ENCODE results near the gene DOK1. TPM values are rescaled to one million over a fixed set of nuclear protein-coding genes. Genes with fewer than 3 reads are reported as not detected.
A peak's percentile ranks its signal among the peaks of the same experiment; 100 is the strongest.

Gene DOK1
- polyA plus RNA-seq, 3 donors: 48.0 to 53.6 (median 49.3) TPM

DNA sequence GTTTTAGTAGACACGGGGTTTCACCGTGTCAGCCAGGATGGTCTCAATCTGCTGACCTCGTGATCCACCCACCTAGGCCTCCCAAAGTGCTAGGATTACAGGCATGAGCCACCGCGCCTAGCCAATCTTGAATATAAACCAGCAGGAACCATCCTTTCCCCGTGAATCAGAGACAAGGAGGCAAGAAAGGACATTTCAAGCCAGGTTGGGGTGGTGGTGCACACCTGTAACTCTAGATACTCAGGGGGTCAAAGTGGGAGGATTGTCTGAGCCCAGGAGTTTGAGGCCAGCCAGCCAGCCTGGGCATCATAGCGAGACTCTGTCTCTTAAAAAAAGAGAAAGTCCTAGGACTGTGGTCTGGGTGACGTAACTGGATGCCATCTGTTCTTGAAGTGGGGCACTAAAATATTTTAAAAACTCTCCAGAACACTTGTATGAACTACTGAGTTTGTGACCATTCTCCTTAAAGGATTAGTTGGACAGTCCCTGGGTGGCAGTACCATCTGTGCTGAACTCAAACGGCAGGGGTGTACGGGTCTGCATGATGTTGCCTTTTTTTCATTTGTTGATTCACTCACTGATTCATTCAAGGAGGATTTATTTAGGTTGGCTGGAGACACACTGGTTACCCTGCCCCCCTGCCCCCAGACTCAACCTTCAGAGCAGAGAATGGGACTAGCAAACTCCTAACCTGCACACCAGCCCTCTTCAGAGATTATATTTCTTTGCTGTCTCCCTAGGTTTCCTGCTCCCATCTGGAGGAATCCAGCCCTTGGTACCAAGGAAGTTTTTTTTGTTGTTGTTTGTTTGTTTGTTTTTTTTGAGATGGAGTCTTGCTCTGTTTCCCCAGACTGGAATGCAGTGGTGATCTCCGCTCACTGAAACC is 43.2 kb upstream of the DOK1 start:
- H3K36me3 ChIP-seq (replicated peaks in 1 of 2; ENCODE audit: control insufficient read depth in 1 of 2, insufficient read depth in 2 of 2, low read length in 2 of 2): no peaks in the 10 kb centered on the region
- peaks cover 7% of the 10 kb centered on the region for H3K79me2 ChIP-seq (ENCODE audit: insufficient read depth, low read length)
- H3K4me2 ChIP-seq (replicated peaks; ENCODE audit: extremely low read depth, low read length, poor library complexity, severe bottlenecking): no peak overlapping the region
- H4K20me1 ChIP-seq (ENCODE audit: insufficient read depth, low read length): no peaks in the 10 kb centered on the region
- H3K4me1 Mint-ChIP-seq: peaks cover 43% of the 10 kb centered on the region
- H3K36me3 Mint-ChIP-seq: peaks cover 7 to 19% of the 10 kb centered on the region in 2 donors
- H3K4me3 Mint-ChIP-seq: peak overlapping the region in 1 of 2 donors; percentile 80
- no peak overlapping the region for H3K9ac ChIP-seq (ENCODE audit: insufficient read depth, low read length, poor library complexity, severe bottlenecking)
- H3K9me3 Mint-ChIP-seq: peaks cover 0 to 26% (median 20%) of the 10 kb centered on the region in 7 donors
- no peak for DNase-seq
- peaks cover 37 to 46% of the 10 kb centered on the region in 2 donors for H3K4me1 ChIP-seq (ENCODE audit: control insufficient read depth in 1 of 2, insufficient read depth in 2 of 2, low read length in 2 of 2)
- peak overlapping the region in 1 of 7 donors; percentile 54 for H3K27ac Mint-ChIP-seq
- H2AFZ ChIP-seq (ENCODE audit: insufficient read depth, low read depth, low read length, poor library complexity, severe bottlenecking): no peak overlapping the region
- H3K27me3 ChIP-seq (ENCODE audit: control insufficient read depth in 2 of 2, insufficient read depth in 2 of 2, low read length in 2 of 2): peaks cover 59 to 83% of the 10 kb centered on the region in 2 donors
- peaks cover 0 to 12% of the 10 kb centered on the region in 2 donors for H3K9me3 ChIP-seq (replicated peaks in 1 of 2; ENCODE audit: control insufficient read depth in 1 of 2, insufficient read depth in 1 of 2, low read length in 2 of 2)
- H3K4me3 ChIP-seq (replicated peaks in 1 of 3; ENCODE audit: low read depth in 2 of 3, low read length in 3 of 3): no peak overlapping the region
- no peak overlapping the region for H3K27ac ChIP-seq (ENCODE audit: low read depth in 1 of 2, low read length in 2 of 2)
- intact Hi-C loops (cut with micrococcal nuclease): no loop called here
- TF ChIP-seq, protein P1, sequence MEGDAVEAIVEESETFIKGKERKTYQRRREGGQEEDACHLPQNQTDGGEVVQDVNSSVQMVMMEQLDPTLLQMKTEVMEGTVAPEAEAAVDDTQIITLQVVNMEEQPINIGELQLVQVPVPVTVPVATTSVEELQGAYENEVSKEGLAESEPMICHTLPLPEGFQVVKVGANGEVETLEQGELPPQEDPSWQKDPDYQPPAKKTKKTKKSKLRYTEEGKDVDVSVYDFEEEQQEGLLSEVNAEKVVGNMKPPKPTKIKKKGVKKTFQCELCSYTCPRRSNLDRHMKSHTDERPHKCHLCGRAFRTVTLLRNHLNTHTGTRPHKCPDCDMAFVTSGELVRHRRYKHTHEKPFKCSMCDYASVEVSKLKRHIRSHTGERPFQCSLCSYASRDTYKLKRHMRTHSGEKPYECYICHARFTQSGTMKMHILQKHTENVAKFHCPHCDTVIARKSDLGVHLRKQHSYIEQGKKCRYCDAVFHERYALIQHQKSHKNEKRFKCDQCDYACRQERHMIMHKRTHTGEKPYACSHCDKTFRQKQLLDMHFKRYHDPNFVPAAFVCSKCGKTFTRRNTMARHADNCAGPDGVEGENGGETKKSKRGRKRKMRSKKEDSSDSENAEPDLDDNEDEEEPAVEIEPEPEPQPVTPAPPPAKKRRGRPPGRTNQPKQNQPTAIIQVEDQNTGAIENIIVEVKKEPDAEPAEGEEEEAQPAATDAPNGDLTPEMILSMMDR (IDR thresholded peaks at IDR 0.05): no peak
- 34% methylated on average over 7 of the region's 11 CpGs for WGBS (ENCODE audit: insufficient coverage)
- peaks cover 65 to 84% (median 74%) of the 10 kb centered on the region in 3 donors for H3K27me3 Mint-ChIP-seq (ENCODE audit: low read depth in 3 of 3)

DNA sequence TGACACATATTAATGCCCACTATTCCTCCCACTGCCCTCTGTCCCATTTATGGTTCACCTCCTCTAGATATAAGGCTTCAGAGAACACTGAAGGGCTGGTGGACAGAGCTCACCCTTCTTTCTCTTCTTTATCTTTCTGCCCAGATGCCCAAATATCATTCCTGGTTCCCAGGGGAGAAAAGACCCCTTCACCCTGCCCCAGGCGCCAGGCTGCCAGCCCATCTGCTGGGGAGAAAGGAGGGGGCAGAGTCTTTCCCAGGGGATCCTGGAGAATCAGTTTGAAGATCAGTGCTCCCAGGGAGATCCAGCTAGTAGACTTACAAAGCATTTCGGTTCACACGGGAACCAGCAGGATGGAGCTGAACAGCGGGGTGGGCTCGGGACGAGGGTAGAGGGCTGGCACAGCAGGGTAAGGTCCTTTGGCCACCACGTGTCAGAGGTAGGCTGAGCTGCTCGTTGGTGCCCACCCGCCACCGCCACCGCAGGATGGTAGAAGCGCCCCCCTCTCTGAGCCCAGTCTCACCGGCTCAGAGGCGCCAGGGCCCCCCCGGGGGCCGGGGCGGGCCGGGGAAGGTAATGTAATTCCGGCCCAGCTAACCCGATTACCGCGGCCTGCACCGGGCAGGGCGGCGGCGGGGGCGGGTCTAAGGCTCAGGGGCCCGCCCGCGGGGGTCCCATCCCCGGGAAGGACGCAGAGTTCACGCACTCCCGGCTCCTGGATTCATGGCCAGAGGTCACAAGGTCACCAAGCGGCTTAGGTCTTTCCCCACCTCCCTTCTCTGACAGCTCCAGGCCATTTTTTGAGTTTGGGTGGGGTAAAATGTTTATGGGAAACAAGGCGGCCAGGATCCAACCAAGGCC is 41.5 kb upstream of the DOK1 start:
- H3K4me3 Mint-ChIP-seq: peak overlapping the region in 1 of 2 donors; percentile 80
- H3K36me3 Mint-ChIP-seq: peaks cover 13 to 19% of the 10 kb centered on the region in 2 donors
- Histone ChIP-seq H3K27ac (ENCODE audit: low read depth in 1 of 2, low read length in 2 of 2) (no peak overlapping the region), H3K36me3 (replicated peaks in 1 of 2; ENCODE audit: control insufficient read depth in 1 of 2, insufficient read depth in 2 of 2, low read length in 2 of 2) (no peaks in the 10 kb centered on the region), H3K4me1 (ENCODE audit: control insufficient read depth in 1 of 2, insufficient read depth in 2 of 2, low read length in 2 of 2) (peaks cover 31 to 38% of the 10 kb centered on the region in 2 donors), H3K9me3 (replicated peaks in 1 of 2; ENCODE audit: control insufficient read depth in 1 of 2, insufficient read depth in 1 of 2, low read length in 2 of 2) (peaks cover 0 to 20% of the 10 kb centered on the region in 2 donors), H2AFZ (ENCODE audit: insufficient read depth, low read depth, low read length, poor library complexity, severe bottlenecking) (no peak overlapping the region), H3K4me2 (replicated peaks; ENCODE audit: extremely low read depth, low read length, poor library complexity, severe bottlenecking) (no peak overlapping the region), H3K4me3 (replicated peaks in 1 of 3; ENCODE audit: low read depth in 2 of 3, low read length in 3 of 3) (no peak overlapping the region), H3K79me2 (ENCODE audit: insufficient read depth, low read length) (no peaks in the 10 kb centered on the region), H3K9ac (ENCODE audit: insufficient read depth, low read length, poor library complexity, severe bottlenecking) (no peak overlapping the region), H4K20me1 (ENCODE audit: insufficient read depth, low read length) (no peaks in the 10 kb centered on the region), H3K27me3 (ENCODE audit: control insufficient read depth in 2 of 2, insufficient read depth in 2 of 2, low read length in 2 of 2) (peaks cover 72 to 98% of the 10 kb centered on the region in 2 donors)
- H3K27ac Mint-ChIP-seq: no peak overlapping the region
- H3K27me3 Mint-ChIP-seq (ENCODE audit: low read depth in 3 of 3): peaks cover 82 to 100% (median 90%) of the 10 kb centered on the region in 3 donors
- WGBS (ENCODE audit: insufficient coverage): 10% methylated on average over 26 of the region's 36 CpGs
- TF ChIP-seq, protein P1 (IDR thresholded peaks at IDR 0.05): no peak
- peaks cover 45% of the 10 kb centered on the region for H3K4me1 Mint-ChIP-seq
- no peak for DNase-seq
- intact Hi-C loops (cut with micrococcal nuclease): no loop called here
- peaks cover 2 to 31% (median 26%) of the 10 kb centered on the region in 7 donors for H3K9me3 Mint-ChIP-seq

Data from CD14-positive monocyte (primary cell).